Amniotic epithelial cell (primary cell): Measurements from ENCODE around the gene MAP2K1.

Source experiments
- DNase-seq: peaks from one replicate; pipeline ENCODE4 v3.0.0-alpha.2; 2010; ENCODE audit warnings: low read depth

Gene MAP2K1

DNA sequence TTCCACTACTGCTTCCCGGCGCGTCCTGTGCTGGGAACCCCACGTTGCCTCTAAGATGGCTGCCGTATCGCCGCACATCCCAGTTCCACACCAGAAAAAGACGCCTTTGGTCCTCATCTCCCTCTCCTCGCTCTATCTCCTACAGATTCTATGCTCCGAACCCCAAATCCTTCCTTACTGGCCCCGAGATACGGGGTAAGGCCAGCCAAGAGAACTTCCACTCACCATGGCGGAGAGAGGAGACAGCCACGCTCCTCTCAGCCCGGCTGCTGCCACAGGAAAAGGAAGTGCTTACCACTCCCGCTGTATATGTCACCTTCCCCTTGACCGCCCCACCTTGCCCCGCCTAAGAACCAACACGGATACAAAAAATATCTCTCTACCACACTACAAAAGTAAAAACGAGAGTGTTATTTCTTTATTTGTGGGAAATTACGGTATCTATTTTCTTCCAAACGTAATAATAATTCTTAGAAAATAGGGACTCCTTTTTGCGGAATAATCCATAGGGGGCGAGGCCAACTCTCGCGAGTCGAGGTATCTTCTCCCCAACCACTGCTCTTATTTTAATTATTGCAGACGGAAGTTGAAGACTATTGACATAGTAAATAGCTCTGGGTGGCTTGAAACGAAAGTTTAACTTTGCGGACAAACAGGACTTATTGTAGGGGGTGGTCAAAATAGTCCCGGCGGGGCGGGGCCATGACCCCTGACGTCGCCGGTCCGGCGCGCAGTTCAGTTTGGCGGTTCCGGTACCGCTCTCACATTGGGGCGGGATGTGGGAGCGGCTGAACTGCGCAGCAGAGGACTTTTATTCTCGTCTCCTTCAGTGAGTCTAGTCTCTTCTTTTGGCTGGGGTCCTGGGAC, 118.1 kb downstream of the MAP2K1 start, which contains the start of the genes RPL4 and ZWILCH:
Gene RPL4 (minus strand): TSS at position 293 of the 867 bp plus-strand sequence. CDS start 65 bp downstream, at position 228.
Gene ZWILCH (plus strand): TSS at position 764 of the 867 bp plus-strand sequence. CDS start 13 bp downstream, at position 777.
- peak; percentile 87 for DNase-seq

DNA sequence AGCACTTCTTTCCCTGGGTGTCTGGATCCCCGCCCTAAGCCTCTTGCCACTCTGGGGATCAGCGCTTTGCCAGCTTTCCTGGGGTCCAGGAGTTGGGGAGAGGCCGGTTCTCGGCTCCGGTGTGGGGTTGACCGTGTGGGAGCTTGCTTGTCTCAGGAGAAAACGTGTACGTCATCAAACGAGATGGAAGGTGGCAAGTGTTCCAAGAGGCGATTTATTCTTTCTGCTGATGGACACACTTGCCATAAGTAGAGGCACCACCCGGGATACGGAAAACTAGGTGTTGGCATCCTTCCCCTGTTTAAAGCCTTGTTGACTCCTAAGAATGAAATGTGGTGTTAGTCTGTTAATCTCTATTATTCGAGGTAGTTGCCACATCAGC, 118.7 kb downstream of the MAP2K1 start:
- peak; percentile 55 for DNase-seq

DNA sequence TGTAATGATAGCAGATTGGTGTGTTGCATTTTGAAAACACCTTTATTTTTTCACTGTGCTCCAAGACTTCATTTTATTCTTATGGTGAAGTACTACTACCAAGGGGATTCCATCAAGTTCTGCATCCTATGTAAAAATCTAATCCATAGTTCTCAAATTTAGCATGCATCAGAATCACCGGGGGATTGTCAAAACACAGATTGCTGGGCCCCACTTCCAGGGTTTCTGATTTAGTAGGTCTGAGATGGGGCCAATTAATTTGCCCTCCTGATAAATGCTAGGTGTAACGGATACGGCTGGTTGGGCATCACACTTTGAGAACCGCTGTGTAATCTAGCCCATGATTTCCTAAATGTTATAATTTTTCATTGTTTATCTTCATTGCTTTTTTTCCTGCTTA, 119.1 kb downstream of the MAP2K1 start:
- no peak for DNase-seq

DNA sequence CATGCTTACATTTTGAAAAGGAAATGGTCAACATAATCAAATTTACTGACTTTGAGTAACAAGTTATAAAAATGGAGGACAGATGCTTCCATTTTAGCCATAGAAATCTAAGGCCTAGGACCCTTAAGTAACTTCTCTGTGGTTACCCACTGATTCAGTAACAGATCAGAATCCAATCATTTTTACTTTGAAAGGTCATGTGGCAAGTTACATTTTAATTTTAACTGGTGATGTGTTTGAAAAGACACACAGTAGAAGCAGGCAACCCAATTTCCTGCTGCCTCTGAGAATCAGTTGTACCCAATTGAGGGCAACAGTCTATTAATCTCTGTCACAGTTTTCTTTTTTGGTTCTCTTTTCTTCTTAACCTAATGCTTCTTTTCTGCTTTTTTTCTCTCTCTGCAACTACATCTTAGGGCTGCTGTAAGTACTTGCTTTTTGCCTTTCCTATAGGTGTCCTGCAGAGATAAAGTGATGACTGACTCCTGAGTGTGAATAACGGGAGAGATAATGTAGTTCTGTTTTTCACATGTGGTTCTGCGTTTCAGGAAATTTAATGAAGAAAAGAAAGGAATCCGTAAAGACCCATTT, 121.7 kb downstream of the MAP2K1 start:
- DNase-seq, result no peak

DNA sequence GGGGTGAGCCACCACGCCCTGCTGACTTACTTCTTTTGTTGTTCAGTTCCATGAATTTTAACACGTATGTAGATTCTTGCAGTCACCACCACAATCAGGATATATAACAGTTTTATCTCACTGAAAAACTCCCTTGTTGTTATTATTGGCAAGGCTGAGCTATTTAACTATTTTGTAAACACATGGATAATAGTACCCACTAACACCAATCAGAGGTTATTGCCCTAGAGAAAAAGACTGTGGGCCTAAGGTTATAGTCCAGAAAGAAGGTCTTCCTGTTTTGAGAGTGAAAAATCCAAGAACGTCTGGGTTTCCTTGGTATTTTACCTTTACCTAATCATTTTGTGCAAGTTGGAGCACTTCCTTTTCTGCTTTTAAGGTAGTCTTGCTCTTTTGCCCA, 127.9 kb downstream of the MAP2K1 start:
- DNase-seq, result no peak

DNA sequence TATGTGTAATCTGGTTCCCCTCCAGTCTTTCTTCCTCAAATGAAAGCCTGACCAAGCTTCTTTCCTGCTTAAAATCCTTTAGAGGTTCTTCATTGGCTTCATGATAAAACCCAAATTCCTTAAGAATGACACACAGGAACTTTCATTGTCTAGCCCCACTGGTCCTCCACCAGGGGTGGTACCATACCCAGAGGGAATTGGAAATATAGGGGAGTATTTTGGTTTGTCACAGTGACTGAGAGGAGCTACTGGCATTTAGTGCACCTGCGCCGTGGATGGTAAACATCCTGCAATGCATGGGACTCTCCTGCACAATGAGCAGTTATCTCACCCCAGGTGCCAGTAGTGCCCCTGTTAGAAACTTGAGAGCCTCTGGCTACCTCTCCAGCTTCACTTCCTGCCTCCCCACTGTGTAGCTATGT, 129.2 kb downstream of the MAP2K1 start:
- DNase-seq, result no peak

DNA sequence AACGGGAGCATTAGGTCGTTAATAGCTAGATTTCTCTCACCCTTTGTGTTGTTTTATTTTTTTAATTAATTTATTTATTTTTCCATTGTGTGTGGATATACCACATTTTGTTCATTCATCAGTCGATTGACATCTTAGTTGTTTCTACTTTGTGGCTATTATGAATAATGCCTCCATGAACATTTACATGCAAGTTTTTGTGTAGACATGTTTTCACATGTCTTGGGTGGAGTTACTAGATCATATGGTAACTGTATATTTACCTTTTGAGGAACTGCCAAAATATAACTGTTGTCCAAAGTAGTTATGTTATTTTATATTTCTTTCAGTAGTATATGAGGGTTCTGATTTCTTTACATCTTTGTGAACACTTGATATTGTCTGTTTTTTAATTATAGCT, 137.2 kb downstream of the MAP2K1 start:
- no peak for DNase-seq

DNA sequence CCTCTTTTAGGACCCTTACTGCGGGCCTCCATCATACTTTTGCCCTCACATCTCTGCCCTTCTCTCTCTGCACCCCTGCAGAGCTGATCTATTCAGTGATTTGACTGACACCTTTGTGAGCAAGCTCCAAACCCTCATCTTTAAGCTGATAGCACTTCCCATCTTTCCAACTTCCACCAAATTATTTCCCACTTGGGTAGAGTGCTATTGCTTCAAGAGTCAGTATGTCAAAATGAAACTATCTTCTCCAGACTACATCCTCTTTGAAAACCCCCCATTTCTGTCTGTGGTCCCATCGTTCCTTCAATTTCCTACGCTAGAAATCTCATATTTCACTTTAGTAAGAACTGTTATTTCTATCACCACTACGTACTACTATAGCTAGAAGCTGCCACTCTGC, 138.1 kb downstream of the MAP2K1 start:
- no peak for DNase-seq

DNA sequence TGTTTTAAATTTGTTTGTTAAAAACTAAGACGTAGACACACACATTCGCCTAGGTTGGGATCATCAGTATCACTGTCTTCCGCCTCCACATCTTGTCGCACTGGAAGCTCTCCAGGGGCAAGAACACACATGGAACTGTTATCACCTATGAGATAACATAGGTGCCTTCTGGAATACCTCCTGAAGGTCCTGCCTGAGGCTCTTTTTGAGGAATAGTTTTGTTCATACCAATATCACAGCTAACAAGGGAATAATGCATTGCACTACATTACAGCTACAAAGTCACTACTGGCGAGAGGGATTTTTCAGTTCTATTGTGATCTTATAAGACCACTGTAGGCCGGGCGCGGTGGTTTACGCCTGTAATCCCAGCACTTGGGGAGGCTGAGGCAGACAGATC, 148.3 kb downstream of the MAP2K1 start:
- no peak for DNase-seq
